ENCODE results near the gene MMP7.

DNA sequence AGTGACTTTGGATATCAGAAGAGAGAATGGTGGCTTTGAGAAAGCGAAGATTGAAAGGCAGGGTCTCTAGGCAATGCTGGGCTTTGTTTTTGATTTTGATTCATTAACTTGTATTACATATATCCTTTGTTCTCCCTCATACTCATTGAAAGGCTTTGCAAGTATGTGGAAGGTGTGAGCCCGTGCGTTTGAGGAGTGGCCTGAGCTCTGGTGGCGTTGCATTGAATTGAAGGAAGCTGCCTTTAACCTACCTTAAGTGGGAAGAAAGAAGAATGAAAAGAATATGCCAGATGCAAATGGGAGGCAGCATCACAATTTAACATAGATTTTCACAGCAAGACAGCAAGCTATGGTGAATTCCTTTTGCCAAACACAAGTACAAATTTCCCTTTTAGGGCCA is 6.7 kb downstream of the MMP7 start:
- TF ChIP-seq, protein P1, sequence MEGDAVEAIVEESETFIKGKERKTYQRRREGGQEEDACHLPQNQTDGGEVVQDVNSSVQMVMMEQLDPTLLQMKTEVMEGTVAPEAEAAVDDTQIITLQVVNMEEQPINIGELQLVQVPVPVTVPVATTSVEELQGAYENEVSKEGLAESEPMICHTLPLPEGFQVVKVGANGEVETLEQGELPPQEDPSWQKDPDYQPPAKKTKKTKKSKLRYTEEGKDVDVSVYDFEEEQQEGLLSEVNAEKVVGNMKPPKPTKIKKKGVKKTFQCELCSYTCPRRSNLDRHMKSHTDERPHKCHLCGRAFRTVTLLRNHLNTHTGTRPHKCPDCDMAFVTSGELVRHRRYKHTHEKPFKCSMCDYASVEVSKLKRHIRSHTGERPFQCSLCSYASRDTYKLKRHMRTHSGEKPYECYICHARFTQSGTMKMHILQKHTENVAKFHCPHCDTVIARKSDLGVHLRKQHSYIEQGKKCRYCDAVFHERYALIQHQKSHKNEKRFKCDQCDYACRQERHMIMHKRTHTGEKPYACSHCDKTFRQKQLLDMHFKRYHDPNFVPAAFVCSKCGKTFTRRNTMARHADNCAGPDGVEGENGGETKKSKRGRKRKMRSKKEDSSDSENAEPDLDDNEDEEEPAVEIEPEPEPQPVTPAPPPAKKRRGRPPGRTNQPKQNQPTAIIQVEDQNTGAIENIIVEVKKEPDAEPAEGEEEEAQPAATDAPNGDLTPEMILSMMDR (IDR thresholded peaks at IDR 0.05; ENCODE audit: low read depth, low read length): no peak
- no peak for TF ChIP-seq POLR2A (IDR thresholded peaks at IDR 0.05; ENCODE audit: extremely low read depth, insufficient read length)

Data from NB4 (cell line).